Endothelial cell of umbilical vein (primary cell): ENCODE results near the gene ST3GAL4. TPM values are rescaled to one million over a fixed set of nuclear protein-coding genes. Genes with fewer than 3 reads are reported as not detected.

ENCODE experiments used
- BruUV-seq: library from RNA; stranded (reverse); fragments of 400-500 nt; replicated peaks from 2 replicates; lab custom pipeline; 2021; lab: Mats Ljungman, UMichigan
- CTCF ChIA-PET: fragments of 300-600, 350-600 bp; sonication (Branson Sonifier 250); formaldehyde crosslinking; loops from one replicate; lab custom pipeline; 2021; ENCODE audit warnings: antibody characterized with exemption, inconsistent platforms; lab: Charles Lee
- POLR2A ChIA-PET: fragments of 300-600, 350-600 bp; sonication (Branson Sonifier 250); formaldehyde crosslinking; loops from one replicate; lab custom pipeline; 2021; ENCODE audit warnings: antibody characterized with exemption, inconsistent platforms; lab: Charles Lee
- DNase-seq: peaks from one replicate; pipeline ENCODE4 v3.0.0-alpha.2; 2011; ENCODE audit warnings: low read depth, low spot score
- FAIRE-seq: peaks from 2 replicates; lab custom pipeline; 2011; peaks lifted over from hg19 to GRCh38; lab: Jason Lieb, UNC
- H2AFZ ChIP-seq: 2 replicates; pipeline ENCODE4 v1.6.0; 2012; ENCODE audit warnings: low read depth, low read length, control low read depth, inconsistent platforms
- H3K27ac ChIP-seq: 2 replicates; pipeline ENCODE4 v1.5.1; 2011; ENCODE audit warnings: low read depth, mild to moderate bottlenecking, control low read depth, low read length, moderate library complexity; ENCODE audit not compliant: insufficient read depth
- H3K27me3 ChIP-seq, 2 experiments: 2 replicates each; pipeline versions ENCODE4 v1.6.0 to v1.6.1; 2011; ENCODE audit warnings: low read length in 2 of 2, mixed read lengths in 1 of 2; ENCODE audit not compliant: control insufficient read depth in 2 of 2, insufficient read depth in 2 of 2
- H3K36me3 ChIP-seq, 2 experiments: 2 replicates in 1 of 2; 3 replicates in 1 of 2; pipeline ENCODE4 v1.5.1; 2011; ENCODE audit warnings: low read length in 2 of 2, mild to moderate bottlenecking in 1 of 2, moderate library complexity in 1 of 2; ENCODE audit not compliant: control insufficient read depth in 2 of 2, insufficient read depth in 2 of 2; ENCODE audit errors: extremely low read depth in 1 of 2
- H3K4me1 ChIP-seq: 3 replicates; pipeline ENCODE4 v1.5.1; 2011; ENCODE audit warnings: mild to moderate bottlenecking, low read length; ENCODE audit not compliant: control insufficient read depth, insufficient read depth; ENCODE audit errors: extremely low read depth
- H3K4me2 ChIP-seq: 2 replicates; pipeline ENCODE4 v1.6.1; 2011; ENCODE audit warnings: low read length, control low read depth, mixed read lengths; ENCODE audit not compliant: insufficient read depth
- H3K4me3 ChIP-seq, 3 experiments: fragments of 200-600 bp in 1 of 3; sonication (generic), shearing (Covaris generic) in 1 of 3; replicated peaks in 1 of 3; 2 replicates each; pipeline ENCODE4 v1.5.1; 2011 to 2016; ENCODE audit warnings: control low read depth in 3 of 3, low read length in 3 of 3, mild to moderate bottlenecking in 2 of 3, inconsistent platforms in 1 of 3, low read depth in 1 of 3, moderate library complexity in 1 of 3; ENCODE audit not compliant: insufficient read depth in 1 of 3
- H3K79me2 ChIP-seq: 2 replicates; pipeline ENCODE4 v1.6.0; 2012; ENCODE audit warnings: low read length, inconsistent platforms; ENCODE audit not compliant: control insufficient read depth, insufficient read depth
- H3K9ac ChIP-seq: replicated peaks from 2 replicates; pipeline ENCODE3; 2011; ENCODE audit warnings: low read length, control low read depth; ENCODE audit not compliant: insufficient read depth; ENCODE audit errors: extremely low read depth
- H3K9me1 ChIP-seq: replicated peaks from 3 replicates; pipeline ENCODE4 v1.6.0; 2011; ENCODE audit warnings: mild to moderate bottlenecking, low read length; ENCODE audit not compliant: control insufficient read depth, insufficient read depth; ENCODE audit errors: extremely low read depth
- H3K9me3 ChIP-seq: replicated peaks from 2 replicates; pipeline ENCODE4 v1.5.1; 2012; ENCODE audit warnings: low read length, inconsistent platforms; ENCODE audit not compliant: control insufficient read depth, insufficient read depth
- H4K20me1 ChIP-seq: replicated peaks from 2 replicates; pipeline ENCODE3; 2011; ENCODE audit warnings: mild to moderate bottlenecking, low read length; ENCODE audit not compliant: control insufficient read depth, insufficient read depth; ENCODE audit errors: extremely low read depth
- FOS ChIP-seq: IDR thresholded peaks from 2 replicates; pipeline ENCODE4 v1.6.1; 2011; ENCODE audit warnings: mild to moderate bottlenecking, low read length, moderate library complexity, borderline replicate concordance; ENCODE audit not compliant: insufficient read depth
- GATA2 ChIP-seq: IDR thresholded peaks from 2 replicates; pipeline ENCODE4 v1.7.0; 2011; ENCODE audit warnings: low read depth, mild to moderate bottlenecking, moderate library complexity, mixed read lengths, low read length; ENCODE audit not compliant: insufficient read length, insufficient read depth
- JUN ChIP-seq: IDR thresholded peaks from 2 replicates; pipeline ENCODE4 v1.6.1; 2011; ENCODE audit warnings: borderline replicate concordance, low read depth; ENCODE audit not compliant: insufficient read length, insufficient read depth
- MAX ChIP-seq: IDR thresholded peaks from 2 replicates; pipeline ENCODE4 v1.6.1; 2011; ENCODE audit not compliant: insufficient read depth, insufficient read length
- MYC ChIP-seq: IDR thresholded peaks from one replicate; pipeline ENCODE4 v1.6.1; 2011; ENCODE audit warnings: mild to moderate bottlenecking, low read depth, low read length
- POLR2A ChIP-seq: IDR thresholded peaks from 2 replicates; pipeline ENCODE4 v1.6.1; 2012; ENCODE audit warnings: low read depth, mild to moderate bottlenecking, control low read depth, low read length
- dilution Hi-C: fragments of 300-500 bp; cut with MboI; formaldehyde crosslinking; loops from one replicate; pipeline ENCODE4 v1.15.0; 2019; ENCODE audit warnings: low sequenced_read_pairs; ENCODE audit not compliant: extremely low pct_ligation_motif_present
- intact Hi-C: fragments of 100-400 bp; cut with micrococcal nuclease; formaldehyde crosslinking; loops from one replicate; pipeline ENCODE4 v1.10.0; 2022
- polyA plus RNA-seq, 4 experiments: library from polyadenylated mRNA; depleted of rRNA in 3 of 4; stranded (reverse) in 3 of 4; unstranded in 1 of 4; fragments of >200 nt; gene quantifications; 2 replicates each; pipeline versions ENCODE4 v1.2.1 to v1.2.3, GENCODE V29; 2011 to 2012; ENCODE audit warnings: missing spikeins in 1 of 4
- total RNA-seq: library from RNA; stranded (reverse); gene quantifications from 2 replicates; pipeline ENCODE4 v1.2.3, GENCODE V29; 2021
- TF ChIP-seq, protein P1 (sequence below), 2 donors: IDR thresholded peaks; 1 replicate in 1 of 2; 2 replicates in 1 of 2; pipeline ENCODE4 v1.5.1; 2011; ENCODE audit warnings: low read length in 2 of 2, mild to moderate bottlenecking in 2 of 2, moderate library complexity in 2 of 2, control low read depth in 1 of 2, inconsistent platforms in 1 of 2, low read depth in 1 of 2; ENCODE audit not compliant: insufficient read depth in 1 of 2; ENCODE audit errors: extremely low read depth in 1 of 2

Gene ST3GAL4
- total and polyA plus RNA-seq, 2 donors (not counting 3 experiments of a cell fraction or from before 2014, with no cell fraction given), result 17.7 to 19.4 TPM

DNA sequence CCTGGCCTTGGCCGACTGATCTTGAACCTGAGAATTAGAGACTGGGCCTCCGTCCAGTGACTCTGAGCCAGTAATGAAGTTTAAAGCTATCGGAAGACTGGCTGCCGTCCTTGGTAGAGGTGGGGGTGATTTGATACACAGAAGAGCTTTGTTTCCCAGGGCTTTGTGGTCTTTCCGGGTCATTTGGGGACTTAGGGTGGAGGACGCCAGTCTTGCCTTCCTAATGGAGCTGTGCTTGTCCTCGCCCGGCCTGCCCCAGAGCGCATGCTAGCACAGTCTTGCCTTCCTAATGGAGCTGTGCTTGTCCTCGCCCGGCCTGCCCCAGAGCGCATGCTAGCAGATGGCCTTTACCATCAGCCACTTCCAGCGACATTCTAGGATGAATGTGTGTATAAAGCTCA, 65.8 kb downstream of the ST3GAL4 start:
- H4K20me1 ChIP-seq, result no peaks in the 10 kb centered on the region
- H3K27me3 ChIP-seq, result no peaks in the 10 kb centered on the region
- ChIA-PET CTCF (interaction anchor here (1.0 to 4.7 kb wide), 4 partner anchors 10 to 111 kb away, joined by 4 to 16 read pairs (median 10); no protein-coding TSS in a partner anchor), POLR2A (interaction anchor here (0.7 kb wide), 1 partner anchor 13 kb away, joined by 3 read pairs; no protein-coding TSS in a partner anchor)
- H3K27ac ChIP-seq, result no peak overlapping the region
- no peak overlapping the region for H3K4me3 ChIP-seq
- H3K4me2 ChIP-seq, result no peak overlapping the region
- dilution Hi-C loops (no loop called here), intact Hi-C loops (no loop called here)
- peaks cover 9% of the 10 kb centered on the region for H3K4me1 ChIP-seq
- no TSS peak for BruUV-seq
- FAIRE-seq (no peak), DNase-seq (no peak)
- H2AFZ ChIP-seq, result no peak overlapping the region
- H3K9ac ChIP-seq, result no peak overlapping the region
- H3K9me3 ChIP-seq, result no peaks in the 10 kb centered on the region
- no peaks in the 10 kb centered on the region for H3K36me3 ChIP-seq
- no peaks in the 10 kb centered on the region for H3K79me2 ChIP-seq
- no peak for TF ChIP-seq FOS
- no peak for TF ChIP-seq MYC
- TF ChIP-seq, protein P1, sequence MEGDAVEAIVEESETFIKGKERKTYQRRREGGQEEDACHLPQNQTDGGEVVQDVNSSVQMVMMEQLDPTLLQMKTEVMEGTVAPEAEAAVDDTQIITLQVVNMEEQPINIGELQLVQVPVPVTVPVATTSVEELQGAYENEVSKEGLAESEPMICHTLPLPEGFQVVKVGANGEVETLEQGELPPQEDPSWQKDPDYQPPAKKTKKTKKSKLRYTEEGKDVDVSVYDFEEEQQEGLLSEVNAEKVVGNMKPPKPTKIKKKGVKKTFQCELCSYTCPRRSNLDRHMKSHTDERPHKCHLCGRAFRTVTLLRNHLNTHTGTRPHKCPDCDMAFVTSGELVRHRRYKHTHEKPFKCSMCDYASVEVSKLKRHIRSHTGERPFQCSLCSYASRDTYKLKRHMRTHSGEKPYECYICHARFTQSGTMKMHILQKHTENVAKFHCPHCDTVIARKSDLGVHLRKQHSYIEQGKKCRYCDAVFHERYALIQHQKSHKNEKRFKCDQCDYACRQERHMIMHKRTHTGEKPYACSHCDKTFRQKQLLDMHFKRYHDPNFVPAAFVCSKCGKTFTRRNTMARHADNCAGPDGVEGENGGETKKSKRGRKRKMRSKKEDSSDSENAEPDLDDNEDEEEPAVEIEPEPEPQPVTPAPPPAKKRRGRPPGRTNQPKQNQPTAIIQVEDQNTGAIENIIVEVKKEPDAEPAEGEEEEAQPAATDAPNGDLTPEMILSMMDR (IDR thresholded peaks at IDR 0.05; ENCODE audit: extremely low read depth in 1 of 2, insufficient read depth in 1 of 2, low read depth in 1 of 2, low read length in 2 of 2), result no peak
- no peak for TF ChIP-seq JUN
- no peak for TF ChIP-seq GATA2
- TF ChIP-seq POLR2A, result no peak
- TF ChIP-seq MAX, result no peak
- no peaks in the 10 kb centered on the region for H3K9me1 ChIP-seq
